ENCODE results near the gene PFN3. TPM values are rescaled to one million over a fixed set of nuclear protein-coding genes. Genes with fewer than 3 reads are reported as not detected.

PFN3 gene
- total and polyA plus RNA-seq, 2 of the 13 experiments (the other 11 are each of a cell fraction or from before 2014, with no cell fraction given): not detected

DNA sequence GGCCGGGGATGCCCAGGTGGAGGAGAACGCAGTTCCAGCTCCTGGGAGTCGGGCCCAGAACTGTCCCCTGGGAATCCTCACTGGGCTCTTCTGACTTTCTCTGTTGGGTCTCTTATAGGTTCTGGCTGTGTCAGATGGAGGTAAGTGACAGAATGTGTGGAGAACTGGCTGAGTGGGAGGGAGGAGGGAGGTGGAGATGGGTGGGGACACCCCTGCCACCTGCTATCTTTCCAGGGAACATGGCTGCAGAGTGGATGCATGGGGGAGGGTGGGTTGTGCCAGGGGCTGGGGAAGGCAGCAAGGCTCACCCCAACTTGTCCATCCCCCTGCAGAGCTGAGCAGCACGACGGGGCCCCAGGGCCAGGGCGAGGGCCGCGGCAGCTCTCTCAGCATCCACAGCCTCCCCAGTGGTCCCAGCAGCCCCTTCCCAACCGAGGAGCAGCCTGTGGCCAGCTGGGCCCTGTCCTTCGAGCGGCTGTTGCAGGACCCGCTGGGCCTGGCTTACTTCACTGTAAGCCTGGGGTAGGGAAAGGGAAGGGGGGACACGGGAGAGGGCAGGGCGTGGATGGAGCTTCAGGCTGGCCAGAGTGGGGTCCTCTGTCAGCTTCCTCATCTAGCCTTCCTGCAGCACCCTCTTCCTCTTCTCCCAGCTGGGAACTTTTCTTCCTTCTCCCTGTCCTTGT is 34.5 kb downstream of the PFN3 start (continued):
- TF ChIP-seq, protein P1, sequence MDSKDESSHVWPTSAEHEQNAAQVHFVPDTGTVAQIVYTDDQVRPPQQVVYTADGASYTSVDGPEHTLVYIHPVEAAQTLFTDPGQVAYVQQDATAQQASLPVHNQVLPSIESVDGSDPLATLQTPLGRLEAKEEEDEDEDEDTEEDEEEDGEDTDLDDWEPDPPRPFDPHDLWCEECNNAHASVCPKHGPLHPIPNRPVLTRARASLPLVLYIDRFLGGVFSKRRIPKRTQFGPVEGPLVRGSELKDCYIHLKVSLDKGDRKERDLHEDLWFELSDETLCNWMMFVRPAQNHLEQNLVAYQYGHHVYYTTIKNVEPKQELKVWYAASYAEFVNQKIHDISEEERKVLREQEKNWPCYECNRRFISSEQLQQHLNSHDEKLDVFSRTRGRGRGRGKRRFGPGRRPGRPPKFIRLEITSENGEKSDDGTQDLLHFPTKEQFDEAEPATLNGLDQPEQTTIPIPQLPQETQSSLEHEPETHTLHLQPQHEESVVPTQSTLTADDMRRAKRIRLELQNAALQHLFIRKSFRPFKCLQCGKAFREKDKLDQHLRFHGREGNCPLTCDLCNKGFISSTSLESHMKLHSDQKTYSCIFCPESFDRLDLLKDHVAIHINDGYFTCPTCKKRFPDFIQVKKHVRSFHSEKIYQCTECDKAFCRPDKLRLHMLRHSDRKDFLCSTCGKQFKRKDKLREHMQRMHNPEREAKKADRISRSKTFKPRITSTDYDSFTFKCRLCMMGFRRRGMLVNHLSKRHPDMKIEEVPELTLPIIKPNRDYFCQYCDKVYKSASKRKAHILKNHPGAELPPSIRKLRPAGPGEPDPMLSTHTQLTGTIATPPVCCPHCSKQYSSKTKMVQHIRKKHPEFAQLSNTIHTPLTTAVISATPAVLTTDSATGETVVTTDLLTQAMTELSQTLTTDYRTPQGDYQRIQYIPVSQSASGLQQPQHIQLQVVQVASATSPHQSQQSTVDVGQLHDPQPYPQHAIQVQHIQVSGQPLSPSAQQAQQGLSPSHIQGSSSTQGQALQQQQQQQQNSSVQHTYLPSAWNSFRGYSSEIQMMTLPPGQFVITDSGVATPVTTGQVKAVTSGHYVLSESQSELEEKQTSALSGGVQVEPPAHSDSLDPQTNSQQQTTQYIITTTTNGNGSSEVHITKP (CRISPR knock-in tag; IDR thresholded peaks at IDR 0.05; ENCODE audit: low read depth): 0 out of 2 replicates have a peak, but pooled peaks have one; percentile 26
- TF ChIP-seq TBX2 (CRISPR knock-in tag; IDR thresholded peaks at IDR 0.05; ENCODE audit: borderline replicate concordance) (peak; percentile 8; the same call in 1 of the 2 replicates), TCF12 (IDR thresholded peaks at IDR 0.05) (no peak), TCF12 (CRISPR knock-in tag; IDR thresholded peaks at IDR 0.05) (no peak), MYC (CRISPR knock-in tag; IDR thresholded peaks at IDR 0.05; ENCODE audit: borderline replicate concordance) (peak; percentile 6; the same call in 1 of the 2 replicates), SOX13 (IDR thresholded peaks at IDR 0.05) (no peak), SOX13 (CRISPR knock-in tag; conservative IDR thresholded peaks at IDR 0.05 in 1 of 2, IDR thresholded peaks at IDR 0.05 in 1 of 2) (no peak), ZNF672 (CRISPR knock-in tag; IDR thresholded peaks at IDR 0.05) (0 out of 2 replicates have a peak, but pooled peaks have one; percentile 68), FOSL2 (CRISPR knock-in tag; IDR thresholded peaks at IDR 0.05) (no peak)
- TF ChIP-seq, protein P2, sequence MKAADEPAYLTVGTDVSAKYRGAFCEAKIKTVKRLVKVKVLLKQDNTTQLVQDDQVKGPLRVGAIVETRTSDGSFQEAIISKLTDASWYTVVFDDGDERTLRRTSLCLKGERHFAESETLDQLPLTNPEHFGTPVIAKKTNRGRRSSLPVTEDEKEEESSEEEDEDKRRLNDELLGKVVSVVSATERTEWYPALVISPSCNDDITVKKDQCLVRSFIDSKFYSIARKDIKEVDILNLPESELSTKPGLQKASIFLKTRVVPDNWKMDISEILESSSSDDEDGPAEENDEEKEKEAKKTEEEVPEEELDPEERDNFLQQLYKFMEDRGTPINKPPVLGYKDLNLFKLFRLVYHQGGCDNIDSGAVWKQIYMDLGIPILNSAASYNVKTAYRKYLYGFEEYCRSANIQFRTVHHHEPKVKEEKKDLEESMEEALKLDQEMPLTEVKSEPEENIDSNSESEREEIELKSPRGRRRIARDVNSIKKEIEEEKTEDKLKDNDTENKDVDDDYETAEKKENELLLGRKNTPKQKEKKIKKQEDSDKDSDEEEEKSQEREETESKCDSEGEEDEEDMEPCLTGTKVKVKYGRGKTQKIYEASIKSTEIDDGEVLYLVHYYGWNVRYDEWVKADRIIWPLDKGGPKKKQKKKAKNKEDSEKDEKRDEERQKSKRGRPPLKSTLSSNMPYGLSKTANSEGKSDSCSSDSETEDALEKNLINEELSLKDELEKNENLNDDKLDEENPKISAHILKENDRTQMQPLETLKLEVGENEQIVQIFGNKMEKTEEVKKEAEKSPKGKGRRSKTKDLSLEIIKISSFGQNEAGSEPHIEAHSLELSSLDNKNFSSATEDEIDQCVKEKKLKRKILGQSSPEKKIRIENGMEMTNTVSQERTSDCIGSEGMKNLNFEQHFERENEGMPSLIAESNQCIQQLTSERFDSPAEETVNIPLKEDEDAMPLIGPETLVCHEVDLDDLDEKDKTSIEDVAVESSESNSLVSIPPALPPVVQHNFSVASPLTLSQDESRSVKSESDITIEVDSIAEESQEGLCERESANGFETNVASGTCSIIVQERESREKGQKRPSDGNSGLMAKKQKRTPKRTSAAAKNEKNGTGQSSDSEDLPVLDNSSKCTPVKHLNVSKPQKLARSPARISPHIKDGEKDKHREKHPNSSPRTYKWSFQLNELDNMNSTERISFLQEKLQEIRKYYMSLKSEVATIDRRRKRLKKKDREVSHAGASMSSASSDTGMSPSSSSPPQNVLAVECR (CRISPR knock-in tag; IDR thresholded peaks at IDR 0.05; ENCODE audit: borderline replicate concordance): no peak

Data from HepG2 (cell line).